GM06990 (cell line): Measurements from ENCODE around the gene OLIG3.

Source experiments
- DNase-seq: peaks from one replicate; pipeline ENCODE4 v3.0.0-alpha.2; 2011; ENCODE audit not compliant: insufficient read length; ENCODE audit errors: extremely low read depth
- H3K27me3 ChIP-seq: replicated peaks from 2 replicates; pipeline ENCODE4 v1.6.0; 2011; ENCODE audit warnings: low read length; ENCODE audit not compliant: control insufficient read depth, insufficient read depth
- H3K36me3 ChIP-seq: 2 replicates; pipeline ENCODE4 v1.5.1; 2011; ENCODE audit warnings: low read length; ENCODE audit not compliant: control insufficient read depth, insufficient read depth
- H3K4me3 ChIP-seq: replicated peaks from 2 replicates; pipeline ENCODE4 v1.5.1; 2011; ENCODE audit warnings: low read depth, mild to moderate bottlenecking, control low read depth, low read length
- TF ChIP-seq, protein P1 (sequence below): IDR thresholded peaks from 2 replicates; pipeline ENCODE4 v1.5.1; 2011; ENCODE audit warnings: low read length, control low read depth, mild to moderate bottlenecking, inconsistent platforms; ENCODE audit not compliant: insufficient read depth, poor library complexity, severe bottlenecking

OLIG3 gene

DNA sequence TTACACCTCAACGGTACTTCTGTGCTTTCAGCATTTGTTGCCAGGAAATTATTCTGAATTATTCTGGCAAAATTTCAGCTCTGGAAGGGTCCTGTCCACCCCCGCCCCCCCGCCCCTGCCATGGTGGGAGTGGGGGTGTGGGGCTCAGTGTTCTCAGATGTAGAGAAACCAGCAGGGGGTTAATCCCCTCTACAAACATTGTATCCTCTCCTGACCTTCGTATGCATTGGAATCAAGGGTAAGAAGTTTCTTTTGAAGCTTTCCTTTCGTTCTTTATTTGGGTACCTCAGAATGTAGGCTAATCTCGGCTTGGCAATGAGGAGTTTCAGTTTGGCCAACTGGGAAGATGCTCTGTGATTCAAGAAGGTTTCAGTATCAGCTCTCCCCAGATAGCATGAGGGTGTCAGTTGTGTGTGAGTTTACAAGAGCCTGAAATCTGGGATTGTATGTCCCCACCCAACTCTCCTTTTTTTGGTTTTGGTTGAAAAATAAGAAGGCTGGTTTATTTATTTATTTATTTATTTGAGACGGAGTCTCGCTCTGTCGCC is 25.5 kb upstream of the OLIG3 start:
- Histone ChIP-seq H3K36me3 (no peaks in the 10 kb centered on the region), H3K27me3 (no peaks in the 10 kb centered on the region; the same call in none of the 2 replicates), H3K4me3 (no peak overlapping the region)
- TF ChIP-seq, protein P1, sequence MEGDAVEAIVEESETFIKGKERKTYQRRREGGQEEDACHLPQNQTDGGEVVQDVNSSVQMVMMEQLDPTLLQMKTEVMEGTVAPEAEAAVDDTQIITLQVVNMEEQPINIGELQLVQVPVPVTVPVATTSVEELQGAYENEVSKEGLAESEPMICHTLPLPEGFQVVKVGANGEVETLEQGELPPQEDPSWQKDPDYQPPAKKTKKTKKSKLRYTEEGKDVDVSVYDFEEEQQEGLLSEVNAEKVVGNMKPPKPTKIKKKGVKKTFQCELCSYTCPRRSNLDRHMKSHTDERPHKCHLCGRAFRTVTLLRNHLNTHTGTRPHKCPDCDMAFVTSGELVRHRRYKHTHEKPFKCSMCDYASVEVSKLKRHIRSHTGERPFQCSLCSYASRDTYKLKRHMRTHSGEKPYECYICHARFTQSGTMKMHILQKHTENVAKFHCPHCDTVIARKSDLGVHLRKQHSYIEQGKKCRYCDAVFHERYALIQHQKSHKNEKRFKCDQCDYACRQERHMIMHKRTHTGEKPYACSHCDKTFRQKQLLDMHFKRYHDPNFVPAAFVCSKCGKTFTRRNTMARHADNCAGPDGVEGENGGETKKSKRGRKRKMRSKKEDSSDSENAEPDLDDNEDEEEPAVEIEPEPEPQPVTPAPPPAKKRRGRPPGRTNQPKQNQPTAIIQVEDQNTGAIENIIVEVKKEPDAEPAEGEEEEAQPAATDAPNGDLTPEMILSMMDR: no peak
- no peak for DNase-seq

GRCh38 chr6:137518386-137518983 is 24.3 kb upstream of the OLIG3 start:
- Histone ChIP-seq H3K4me3 (no peak overlapping the region), H3K27me3 (peaks cover 2% of the 10 kb centered on the region), H3K36me3 (no peaks in the 10 kb centered on the region)
- TF ChIP-seq, protein P1: no peak
- DNase-seq: no peak

GRCh38 chr6:137514418-137514817 is 20.2 kb upstream of the OLIG3 start:
- Histone ChIP-seq H3K4me3 (no peak overlapping the region), H3K36me3 (no peaks in the 10 kb centered on the region), H3K27me3 (peaks cover 6% of the 10 kb centered on the region)
- TF ChIP-seq, protein P1: no peak
- no peak for DNase-seq

DNA sequence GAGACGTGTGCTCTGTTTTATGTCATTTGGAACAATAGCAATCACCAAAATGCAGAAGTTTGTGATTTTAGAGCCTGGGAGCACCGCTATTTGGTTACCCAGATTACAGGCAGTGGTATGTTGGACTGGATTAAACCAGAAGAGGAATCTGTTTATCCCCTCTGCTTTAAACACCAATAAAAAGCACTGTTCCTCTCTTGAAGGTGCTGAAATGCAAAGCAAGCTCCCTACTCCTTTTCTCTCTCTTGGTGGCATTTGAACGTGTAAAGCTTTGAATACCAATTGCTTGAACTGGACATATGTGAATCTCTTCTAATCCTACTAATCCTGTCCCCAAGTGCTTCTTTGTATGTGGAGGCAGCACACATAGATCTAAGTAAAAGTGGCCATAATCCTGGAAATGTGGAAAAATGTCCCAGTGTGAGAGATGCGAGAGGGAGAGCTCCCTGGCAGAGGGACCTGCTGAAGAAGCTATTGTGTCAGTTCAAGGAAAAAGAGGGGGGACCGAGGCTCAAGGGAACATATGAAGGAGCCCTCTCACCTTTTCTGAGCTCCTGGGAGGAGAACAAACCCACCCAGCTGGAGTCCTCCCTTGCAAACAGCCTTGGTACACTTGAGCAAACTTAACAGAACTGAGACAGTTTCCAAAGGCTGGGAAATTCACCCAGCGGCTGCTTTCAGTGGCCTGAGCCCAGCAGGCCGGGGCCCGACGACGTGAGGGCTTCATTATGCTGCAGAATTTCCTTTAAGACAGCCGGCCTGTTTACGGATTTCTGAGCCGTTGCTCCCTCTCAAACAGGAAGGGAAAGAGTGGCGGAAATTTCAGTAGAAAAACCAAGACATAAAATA is 18.8 kb upstream of the OLIG3 start:
- peaks cover 6% of the 10 kb centered on the region for H3K27me3 ChIP-seq
- TF ChIP-seq, protein P1: no peak
- no peak overlapping the region for H3K4me3 ChIP-seq
- no peaks in the 10 kb centered on the region for H3K36me3 ChIP-seq
- DNase-seq: no peak

DNA sequence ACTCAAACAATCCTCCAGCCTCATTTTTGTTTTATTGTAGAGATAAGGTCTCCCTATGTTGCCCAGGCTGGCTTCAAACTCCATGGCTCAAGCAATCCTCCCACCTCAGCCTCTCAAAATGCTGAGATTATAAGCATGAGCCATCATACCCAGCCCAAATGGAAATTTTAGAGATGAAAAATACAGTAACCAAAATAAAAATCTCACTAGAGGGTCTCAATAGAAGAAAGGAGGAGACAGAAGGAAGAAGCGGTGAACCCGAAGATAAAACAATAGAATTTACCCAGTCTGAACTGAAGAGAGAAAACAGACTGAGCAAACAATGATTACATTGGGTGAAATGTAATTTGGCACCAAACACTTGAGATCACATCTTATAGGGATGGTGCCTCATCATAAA is 16.7 kb upstream of the OLIG3 start:
- H3K27me3 ChIP-seq: peaks cover 8% of the 10 kb centered on the region
- H3K4me3 ChIP-seq: no peak overlapping the region
- no peak for DNase-seq
- TF ChIP-seq, protein P1: no peak
- no peaks in the 10 kb centered on the region for H3K36me3 ChIP-seq
